WTC11 (cell line): ENCODE measurements around the gene LRRC14B. TPM values are rescaled to one million over a fixed set of nuclear protein-coding genes. Genes with fewer than 3 reads are reported as not detected.
A peak's percentile ranks its signal among the peaks of the same experiment; 100 is the strongest.

Experiments used
- ATAC-seq: fragments of 200-7000 bp; cut with Tn5 transposase; 2 replicates; pipeline ENCODE4 v1.10.0; 2021; ENCODE audit warnings: mild to moderate bottlenecking, moderate library complexity
- CTCF ChIA-PET: fragments of 300-600 bp; sonication (Branson Sonifier 250); formaldehyde crosslinking; loops from one replicate; lab custom pipeline; 2021; ENCODE audit warnings: antibody characterized with exemption; lab: Charles Lee
- POLR2A ChIA-PET: fragments of 350-600 bp; sonication (Branson Sonifier 250); formaldehyde crosslinking; loops from one replicate; lab custom pipeline; 2021; ENCODE audit warnings: antibody characterized with exemption; lab: Charles Lee
- DNase-seq: peaks from one replicate; pipeline ENCODE4 v3.0.0; 2021; ENCODE audit warnings: low spot score
- H3K27ac Mint-ChIP-seq: 2 replicates; pipeline ENCODE4 v1.8.0; 2021; ENCODE audit warnings: mixed read lengths
- H3K27me3 Mint-ChIP-seq: 2 replicates; pipeline ENCODE4 v1.8.0; 2021; ENCODE audit warnings: low read depth, mild to moderate bottlenecking, moderate library complexity, mixed read lengths
- H3K36me3 Mint-ChIP-seq: 2 replicates; pipeline ENCODE4 v1.8.0; 2021; ENCODE audit warnings: mixed read lengths
- H3K4me1 Mint-ChIP-seq: 2 replicates; pipeline ENCODE4 v1.8.0; 2022; ENCODE audit warnings: mixed read lengths
- H3K4me3 Mint-ChIP-seq: 2 replicates; pipeline ENCODE4 v1.8.0; 2021; ENCODE audit warnings: mild to moderate bottlenecking, moderate library complexity, mixed read lengths
- H3K9me3 Mint-ChIP-seq: 2 replicates; pipeline ENCODE4 v1.8.0; 2021; ENCODE audit warnings: mixed read lengths
- AFF4 ChIP-seq: sonication (generic); formaldehyde crosslinking; IDR thresholded peaks from 2 replicates; pipeline ENCODE4 v1.8.1; 2023; ENCODE audit warnings: mild to moderate bottlenecking, missing genetic modification reagents, borderline replicate concordance
- ARID4B ChIP-seq: sonication (generic); formaldehyde crosslinking; IDR thresholded peaks from 2 replicates; pipeline ENCODE4 v1.8.0; 2023; ENCODE audit warnings: missing genetic modification reagents, mild to moderate bottlenecking, borderline replicate concordance
- ATF1 ChIP-seq: sonication (generic); formaldehyde crosslinking; IDR thresholded peaks from 2 replicates; pipeline ENCODE4 v1.8.1; 2023; ENCODE audit warnings: mild to moderate bottlenecking, moderate library complexity, missing genetic modification reagents
- ATF3 ChIP-seq: sonication (generic); formaldehyde crosslinking; conservative IDR thresholded peaks from 2 replicates; pipeline ENCODE4 v1.8.1; 2022; ENCODE audit warnings: mild to moderate bottlenecking, missing genetic modification reagents
- GABPB1 ChIP-seq: sonication (generic); formaldehyde crosslinking; IDR thresholded peaks from 2 replicates; pipeline ENCODE4 v1.8.1; 2023; ENCODE audit warnings: mild to moderate bottlenecking, missing genetic modification reagents
- GTF2I ChIP-seq: fragments of 250-450 bp; sonication (Bioruptor Pico); conservative IDR thresholded peaks from 2 replicates; pipeline ENCODE4 v1.4.0; 2021; ENCODE audit warnings: mild to moderate bottlenecking
- KAT7 ChIP-seq: sonication (generic); formaldehyde crosslinking; IDR thresholded peaks from 2 replicates; pipeline ENCODE4 v1.8.1; 2023; ENCODE audit warnings: missing genetic modification reagents, mild to moderate bottlenecking, borderline replicate concordance
- NR2C2 ChIP-seq: sonication (generic); formaldehyde crosslinking; IDR thresholded peaks from 2 replicates; pipeline ENCODE4 v1.8.0; 2022; ENCODE audit warnings: mild to moderate bottlenecking, missing genetic modification reagents
- SP1 ChIP-seq: sonication (generic); formaldehyde crosslinking; conservative IDR thresholded peaks from 2 replicates; pipeline ENCODE4 v1.8.1; 2022; ENCODE audit warnings: missing genetic modification reagents
- TP53 ChIP-seq: sonication (generic); formaldehyde crosslinking; IDR thresholded peaks from 2 replicates; pipeline ENCODE4 v1.8.1; 2023; ENCODE audit warnings: mild to moderate bottlenecking, missing genetic modification reagents
- total RNA-seq: library from RNA; stranded (reverse); gene quantifications from 3 replicates; pipeline ENCODE4 v1.2.3, GENCODE V29; 2021
- TF ChIP-seq, protein P1 (sequence below): sonication (generic); formaldehyde crosslinking; IDR thresholded peaks from 2 replicates; pipeline ENCODE4 v1.8.1; 2022; ENCODE audit warnings: mild to moderate bottlenecking, moderate library complexity, missing genetic modification reagents
- TF ChIP-seq, protein P2 (sequence below): fragments of 250-450 bp; sonication (Bioruptor Pico); IDR thresholded peaks from 2 replicates; pipeline ENCODE4 v2.1.2; 2022; ENCODE audit warnings: mild to moderate bottlenecking, moderate library complexity
- TF ChIP-seq, protein P3 (sequence below): sonication (generic); formaldehyde crosslinking; IDR thresholded peaks from 2 replicates; pipeline ENCODE4 v1.8.0; 2022; ENCODE audit warnings: mild to moderate bottlenecking, missing genetic modification reagents
- TF ChIP-seq, protein P4 (sequence below): sonication (generic); formaldehyde crosslinking; IDR thresholded peaks from 2 replicates; pipeline ENCODE4 v1.8.0; 2023; ENCODE audit warnings: missing genetic modification reagents

The LRRC14B gene
- total RNA-seq, 1 experiment from 2014 or later: not detected

- Mint-ChIP-seq H3K9me3 (peaks cover 12% of the 10 kb centered on the region), H3K4me3 (no peak overlapping the region), H3K27ac (no peak overlapping the region), H3K36me3 (peaks cover 43% of the 10 kb centered on the region)
- POLR2A ChIA-PET: interaction anchor here (0.5 kb wide), 1 partner anchor 72 kb away, joined by 3 read pairs; no protein-coding TSS in a partner anchor
- ATAC-seq (no peak), DNase-seq (peak; percentile 7)
- TF ChIP-seq SP1 (CRISPR knock-in tag) (no peak), ATF3 (no peak), ATF1 (CRISPR knock-in tag) (no peak), TP53 (CRISPR knock-in tag) (no peak), ARID4B (no peak), GABPB1 (CRISPR knock-in tag) (no peak), KAT7 (CRISPR knock-in tag) (no peak), GTF2I (CRISPR knock-in tag) (no peak), NR2C2 (CRISPR knock-in tag) (no peak), AFF4 (CRISPR knock-in tag) (no peak)
- TF ChIP-seq, protein P1, sequence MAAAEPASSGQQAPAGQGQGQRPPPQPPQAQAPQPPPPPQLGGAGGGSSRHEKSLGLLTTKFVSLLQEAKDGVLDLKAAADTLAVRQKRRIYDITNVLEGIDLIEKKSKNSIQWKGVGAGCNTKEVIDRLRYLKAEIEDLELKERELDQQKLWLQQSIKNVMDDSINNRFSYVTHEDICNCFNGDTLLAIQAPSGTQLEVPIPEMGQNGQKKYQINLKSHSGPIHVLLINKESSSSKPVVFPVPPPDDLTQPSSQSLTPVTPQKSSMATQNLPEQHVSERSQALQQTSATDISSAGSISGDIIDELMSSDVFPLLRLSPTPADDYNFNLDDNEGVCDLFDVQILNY (CRISPR knock-in tag): no peak
- TF ChIP-seq, protein P2, sequence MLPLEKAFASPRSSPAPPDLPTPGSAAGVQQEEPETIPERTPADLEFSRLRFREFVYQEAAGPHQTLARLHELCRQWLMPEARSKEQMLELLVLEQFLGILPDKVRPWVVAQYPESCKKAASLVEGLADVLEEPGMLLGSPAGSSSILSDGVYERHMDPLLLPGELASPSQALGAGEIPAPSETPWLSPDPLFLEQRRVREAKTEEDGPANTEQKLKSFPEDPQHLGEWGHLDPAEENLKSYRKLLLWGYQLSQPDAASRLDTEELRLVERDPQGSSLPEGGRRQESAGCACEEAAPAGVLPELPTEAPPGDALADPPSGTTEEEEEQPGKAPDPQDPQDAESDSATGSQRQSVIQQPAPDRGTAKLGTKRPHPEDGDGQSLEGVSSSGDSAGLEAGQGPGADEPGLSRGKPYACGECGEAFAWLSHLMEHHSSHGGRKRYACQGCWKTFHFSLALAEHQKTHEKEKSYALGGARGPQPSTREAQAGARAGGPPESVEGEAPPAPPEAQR: no peak
- TF ChIP-seq, protein P3, sequence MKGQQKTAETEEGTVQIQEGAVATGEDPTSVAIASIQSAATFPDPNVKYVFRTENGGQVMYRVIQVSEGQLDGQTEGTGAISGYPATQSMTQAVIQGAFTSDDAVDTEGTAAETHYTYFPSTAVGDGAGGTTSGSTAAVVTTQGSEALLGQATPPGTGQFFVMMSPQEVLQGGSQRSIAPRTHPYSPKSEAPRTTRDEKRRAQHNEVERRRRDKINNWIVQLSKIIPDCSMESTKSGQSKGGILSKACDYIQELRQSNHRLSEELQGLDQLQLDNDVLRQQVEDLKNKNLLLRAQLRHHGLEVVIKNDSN (CRISPR knock-in tag): no peak
- TF ChIP-seq, protein P4, sequence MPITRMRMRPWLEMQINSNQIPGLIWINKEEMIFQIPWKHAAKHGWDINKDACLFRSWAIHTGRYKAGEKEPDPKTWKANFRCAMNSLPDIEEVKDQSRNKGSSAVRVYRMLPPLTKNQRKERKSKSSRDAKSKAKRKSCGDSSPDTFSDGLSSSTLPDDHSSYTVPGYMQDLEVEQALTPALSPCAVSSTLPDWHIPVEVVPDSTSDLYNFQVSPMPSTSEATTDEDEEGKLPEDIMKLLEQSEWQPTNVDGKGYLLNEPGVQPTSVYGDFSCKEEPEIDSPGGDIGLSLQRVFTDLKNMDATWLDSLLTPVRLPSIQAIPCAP (CRISPR knock-in tag): no peak
- TF ChIP-seq, all 79 proteins: peak for 0
- H3K4me1 Mint-ChIP-seq: peaks cover 13% of the 10 kb centered on the region
- no peaks in the 10 kb centered on the region for H3K27me3 Mint-ChIP-seq
- CTCF ChIA-PET: no interaction called here
These were observed 29.1 kb upstream of the LRRC14B start for GRCh38 chr5:162190-162564.
